BLaER1 treated with 17β-estradiol and CSF1 and Interleukin-3, amounts not matched to agents 10 nM and 100 nM (cell line): ENCODE results near the gene ADAMTS17.

Experiments
- H3K27ac ChIP-seq, 11 experiments: shearing (Covaris generic); formaldehyde crosslinking; 2 replicates each; pipeline ENCODE4 v1.8.1; 2022
- H3K27me3 ChIP-seq, 11 experiments: shearing (Covaris generic); formaldehyde crosslinking; 2 replicates each; pipeline ENCODE4 v1.8.1; 2022
- H3K36me3 ChIP-seq, 11 experiments: shearing (Covaris generic); formaldehyde crosslinking; 2 replicates each; pipeline ENCODE4 v1.8.1; 2022
- H3K4me1 ChIP-seq, 10 experiments: shearing (Covaris generic); formaldehyde crosslinking; 2 replicates each; pipeline ENCODE4 v1.8.1; 2022
- H3K4me2 ChIP-seq, 11 experiments: shearing (Covaris generic); formaldehyde crosslinking; 2 replicates each; pipeline ENCODE4 v1.8.1; 2022
- H3K4me3 ChIP-seq, 10 experiments: shearing (Covaris generic); formaldehyde crosslinking; 2 replicates each; pipeline ENCODE4 v1.8.1; 2022
- H3K9ac ChIP-seq, 11 experiments: shearing (Covaris generic); formaldehyde crosslinking; 2 replicates each; pipeline ENCODE4 v1.8.1; 2022
- H3K9me3 ChIP-seq, 11 experiments: shearing (Covaris generic); formaldehyde crosslinking; replicated peaks in 1 of 11; 2 replicates each; pipeline ENCODE4 v1.8.1; 2022
- H4K20me1 ChIP-seq, 11 experiments: shearing (Covaris generic); formaldehyde crosslinking; 2 replicates each; pipeline ENCODE4 v1.8.1; 2022
- Cebpa-rat ChIP-seq, 11 experiments: shearing (Covaris generic); IDR thresholded peaks; 2 replicates each; pipeline ENCODE4 v1.8.1; 2022

The ADAMTS17 gene

DNA sequence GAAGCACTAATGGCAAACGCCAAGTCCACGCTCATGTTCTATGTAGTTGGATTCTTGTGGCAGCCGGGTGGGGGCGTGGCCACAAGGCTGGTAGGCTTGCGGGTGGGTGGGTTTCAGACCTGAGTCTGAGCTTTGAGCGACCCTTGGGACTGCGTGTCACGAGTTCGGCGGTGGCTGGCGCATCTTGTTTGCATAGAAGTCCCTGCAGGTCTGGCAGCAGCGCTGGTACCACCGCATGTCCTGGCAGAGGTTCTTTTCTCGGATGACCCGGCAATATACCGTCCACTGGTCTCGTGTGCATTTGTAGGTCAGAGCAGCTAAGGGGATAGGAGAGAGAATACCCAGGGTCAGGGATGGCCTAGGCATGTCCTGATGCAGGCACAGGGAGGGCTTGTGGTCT is 367.5 kb downstream of the ADAMTS17 start:
- TF ChIP-seq Cebpa-rat (IDR thresholded peaks at IDR 0.05) = no peak
- Histone ChIP-seq H3K9ac (no peak overlapping the region), H3K4me3 (no peak overlapping the region), H3K4me2 (no peak overlapping the region), H3K4me1 (no peaks in the 10 kb centered on the region), H4K20me1 (no peaks in the 10 kb centered on the region), H3K27ac (no peak overlapping the region), H3K36me3 (no peaks in the 10 kb centered on the region), H3K27me3 (no peaks in the 10 kb centered on the region), H3K9me3 (no peaks in the 10 kb centered on the region)

DNA sequence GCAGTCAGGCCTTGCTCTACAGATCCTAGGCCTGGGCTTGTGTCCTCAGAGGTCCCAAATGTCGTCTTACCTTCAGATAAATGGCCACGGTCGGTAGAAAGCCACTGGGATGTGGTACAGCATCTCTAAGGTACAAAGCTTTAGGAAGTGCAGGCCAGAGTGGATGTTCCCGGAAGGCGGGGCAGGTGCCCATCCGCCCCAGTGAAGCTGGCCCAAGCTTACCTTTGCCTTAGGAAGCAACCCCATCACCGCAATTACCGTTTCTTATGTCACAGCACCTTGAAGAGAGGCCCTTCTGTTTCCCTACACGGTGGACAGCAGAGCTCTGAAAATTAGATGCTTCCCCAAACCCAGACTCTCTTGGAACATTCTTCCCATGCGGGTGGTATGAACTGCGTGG is 368.4 kb downstream of the ADAMTS17 start:
- Histone ChIP-seq H4K20me1 (no peaks in the 10 kb centered on the region), H3K4me1 (no peaks in the 10 kb centered on the region), H3K4me2 (no peak overlapping the region), H3K27ac (no peak overlapping the region), H3K9me3 (no peaks in the 10 kb centered on the region), H3K9ac (no peak overlapping the region), H3K36me3 (no peaks in the 10 kb centered on the region), H3K4me3 (no peak overlapping the region), H3K27me3 (no peaks in the 10 kb centered on the region)
- no peak for TF ChIP-seq Cebpa-rat (IDR thresholded peaks at IDR 0.05)

DNA sequence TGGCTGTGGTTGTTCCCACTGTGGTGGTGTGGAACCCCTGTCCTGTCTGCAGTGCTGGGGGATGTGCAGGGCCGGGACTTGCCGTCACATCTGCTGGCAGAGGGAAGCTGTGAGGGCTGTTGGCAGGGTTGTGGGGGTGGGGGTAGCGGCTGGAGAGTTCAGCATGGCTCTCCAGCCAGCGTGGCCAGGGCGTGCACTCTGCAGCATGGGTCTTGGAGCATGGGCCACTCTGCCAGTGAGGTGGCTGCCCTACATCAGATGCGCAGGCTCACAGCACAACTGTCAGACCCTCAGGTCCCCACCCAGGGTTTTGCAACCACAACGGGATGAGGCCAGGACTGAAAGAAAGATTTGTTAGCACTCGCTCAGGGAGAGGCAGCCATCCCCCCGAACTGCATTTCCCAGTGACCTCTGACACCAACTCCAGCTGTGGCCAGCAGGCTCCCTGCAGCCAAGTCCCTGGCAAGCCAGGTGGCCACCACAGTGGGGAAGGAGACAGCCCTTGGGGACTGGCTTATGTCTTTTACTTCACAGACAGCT is 370.8 kb downstream of the ADAMTS17 start:
- Histone ChIP-seq H3K4me3 (no peak overlapping the region), H3K36me3 (no peaks in the 10 kb centered on the region), H4K20me1 (no peaks in the 10 kb centered on the region), H3K27ac (no peak overlapping the region), H3K27me3 (no peaks in the 10 kb centered on the region), H3K4me2 (no peak overlapping the region), H3K9me3 (no peaks in the 10 kb centered on the region), H3K9ac (no peak overlapping the region), H3K4me1 (no peaks in the 10 kb centered on the region)
- TF ChIP-seq Cebpa-rat (IDR thresholded peaks at IDR 0.05) = no peak

DNA sequence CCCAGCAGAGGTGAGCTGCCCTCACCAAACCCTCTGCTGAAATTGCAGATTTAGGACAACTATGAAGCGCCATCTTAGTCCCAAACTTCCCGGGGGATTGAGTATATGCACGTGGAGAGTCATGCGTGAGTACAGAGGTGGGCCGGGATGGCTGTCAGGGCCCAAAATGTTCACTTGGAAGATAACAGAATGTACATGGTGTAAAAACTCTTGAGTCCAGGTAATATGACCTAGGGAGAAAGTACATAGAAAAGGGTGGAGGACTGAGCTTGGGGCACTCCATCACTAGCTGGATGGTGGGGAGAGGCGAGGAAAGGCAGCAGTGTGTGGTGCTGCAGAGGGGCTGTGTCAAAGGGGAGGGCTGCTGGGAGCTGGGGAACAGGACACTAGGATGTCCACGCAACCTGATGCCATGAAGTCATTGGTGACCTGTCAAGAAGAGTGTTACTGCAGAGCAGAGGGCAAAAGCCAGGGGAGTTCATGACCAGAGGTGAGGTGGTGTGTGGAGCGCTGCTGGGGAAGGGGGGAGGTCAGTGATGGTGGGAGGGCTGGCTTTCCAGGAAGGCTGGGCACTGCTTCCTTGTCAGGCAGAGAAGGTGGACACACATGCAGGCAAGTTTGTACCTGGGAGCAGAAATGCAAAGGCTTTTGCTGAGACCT is 372.4 kb downstream of the ADAMTS17 start:
- no peak overlapping the region for H3K4me3 ChIP-seq
- H3K4me2 ChIP-seq = no peak overlapping the region
- H3K27me3 ChIP-seq = no peaks in the 10 kb centered on the region
- H3K36me3 ChIP-seq = no peaks in the 10 kb centered on the region
- no peaks in the 10 kb centered on the region for H4K20me1 ChIP-seq
- no peak overlapping the region for H3K27ac ChIP-seq
- H3K9ac ChIP-seq = no peak overlapping the region
- H3K9me3 ChIP-seq = no peaks in the 10 kb centered on the region
- TF ChIP-seq Cebpa-rat (IDR thresholded peaks at IDR 0.05) = no peak
- no peaks in the 10 kb centered on the region for H3K4me1 ChIP-seq

DNA sequence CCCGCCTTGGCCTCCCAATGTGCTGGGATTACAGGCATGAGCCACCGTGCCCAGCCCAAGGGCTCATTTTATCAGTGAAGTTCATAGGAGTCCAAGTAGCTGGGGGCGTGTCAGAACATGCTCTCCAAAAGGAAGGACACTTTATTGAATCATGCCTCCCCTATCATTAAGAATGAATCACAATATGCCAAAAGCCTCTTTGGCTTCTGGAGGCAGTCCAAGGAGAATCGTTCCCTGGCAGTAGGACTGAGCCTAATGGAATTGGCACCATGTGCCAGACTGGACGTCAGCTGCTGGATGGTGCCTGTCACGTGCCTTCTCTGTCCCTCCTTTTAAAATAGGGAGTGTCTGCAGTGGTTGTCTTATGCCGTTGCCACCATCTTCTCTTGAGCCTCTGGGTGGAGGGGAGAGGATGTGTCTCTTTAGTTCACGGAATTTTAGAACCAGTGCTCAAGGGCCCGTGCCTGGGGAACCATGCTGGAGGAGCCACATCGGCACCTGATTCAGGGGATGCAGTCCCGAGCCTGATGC is 373.9 kb downstream of the ADAMTS17 start:
- Histone ChIP-seq H3K27ac (no peak overlapping the region), H4K20me1 (no peaks in the 10 kb centered on the region), H3K4me1 (no peaks in the 10 kb centered on the region), H3K9ac (no peak overlapping the region), H3K4me3 (no peak overlapping the region), H3K27me3 (no peaks in the 10 kb centered on the region), H3K36me3 (no peaks in the 10 kb centered on the region), H3K4me2 (no peak overlapping the region), H3K9me3 (peaks cover 0 to 2% (median 0%) of the 10 kb centered on the region in 11 experiments; a peak in 2 of 22 replicates)
- no peak for TF ChIP-seq Cebpa-rat (IDR thresholded peaks at IDR 0.05)

DNA sequence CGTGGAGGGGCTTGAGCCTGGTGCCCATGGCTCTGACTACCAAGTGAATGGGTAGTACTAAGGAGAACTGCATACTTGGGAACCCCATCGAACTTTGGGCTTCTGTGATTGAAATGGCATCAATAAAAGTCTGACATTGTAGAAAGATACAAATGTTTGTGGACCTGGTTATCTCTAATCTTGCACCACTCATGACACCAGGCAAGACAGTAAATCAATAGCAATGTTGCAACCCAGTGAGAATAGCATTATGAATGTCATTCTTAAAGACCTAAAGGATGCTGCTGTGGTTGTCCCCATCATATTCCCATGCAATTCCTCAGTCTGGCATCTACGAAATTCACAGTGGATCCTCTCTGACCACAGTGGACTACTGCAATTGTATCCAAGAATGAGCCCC is 375.0 kb downstream of the ADAMTS17 start:
- no peak overlapping the region for H3K27ac ChIP-seq

DNA sequence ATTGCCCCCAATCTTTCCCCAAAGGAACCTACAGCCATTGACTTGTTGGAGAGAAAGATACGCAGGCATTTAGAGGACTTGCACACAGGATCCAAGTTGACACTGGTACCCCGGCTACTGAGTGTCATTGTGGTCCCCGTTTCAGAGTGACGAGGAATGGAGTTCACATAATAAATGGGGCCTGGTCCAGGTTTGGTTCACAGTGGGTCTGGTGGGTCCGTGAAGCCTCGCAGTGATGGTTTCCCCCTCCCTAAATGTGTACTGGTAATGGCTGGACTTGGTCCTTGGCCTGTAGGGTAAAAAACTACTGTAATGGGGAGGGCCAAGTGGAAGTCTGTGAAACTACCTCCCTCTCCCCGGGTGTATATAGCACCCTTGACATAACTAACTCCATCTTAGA is 376.4 kb downstream of the ADAMTS17 start:
- Histone ChIP-seq H3K4me1 (no peaks in the 10 kb centered on the region), H3K27me3 (no peaks in the 10 kb centered on the region), H3K4me2 (no peak overlapping the region), H3K9me3 (peaks cover 0 to 11% (median 0%) of the 10 kb centered on the region in 11 experiments; a peak in 4 of 22 replicates), H3K36me3 (no peaks in the 10 kb centered on the region), H3K27ac (no peak overlapping the region), H4K20me1 (no peaks in the 10 kb centered on the region), H3K4me3 (no peak overlapping the region), H3K9ac (no peak overlapping the region)
- TF ChIP-seq Cebpa-rat (IDR thresholded peaks at IDR 0.05) = no peak

More for the DNA sequence above, 375.0 kb downstream of the ADAMTS17 start:
- H3K9me3 ChIP-seq = peaks cover 0 to 11% (median 0%) of the 10 kb centered on the region in 11 experiments; a peak in 4 of 22 replicates
- H4K20me1 ChIP-seq = no peaks in the 10 kb centered on the region
- H3K4me3 ChIP-seq = no peak overlapping the region
- no peak for TF ChIP-seq Cebpa-rat (IDR thresholded peaks at IDR 0.05)
- H3K4me1 ChIP-seq = no peaks in the 10 kb centered on the region
- no peak overlapping the region for H3K4me2 ChIP-seq
- H3K36me3 ChIP-seq = no peaks in the 10 kb centered on the region
- H3K27me3 ChIP-seq = no peaks in the 10 kb centered on the region
- H3K9ac ChIP-seq = no peak overlapping the region

DNA sequence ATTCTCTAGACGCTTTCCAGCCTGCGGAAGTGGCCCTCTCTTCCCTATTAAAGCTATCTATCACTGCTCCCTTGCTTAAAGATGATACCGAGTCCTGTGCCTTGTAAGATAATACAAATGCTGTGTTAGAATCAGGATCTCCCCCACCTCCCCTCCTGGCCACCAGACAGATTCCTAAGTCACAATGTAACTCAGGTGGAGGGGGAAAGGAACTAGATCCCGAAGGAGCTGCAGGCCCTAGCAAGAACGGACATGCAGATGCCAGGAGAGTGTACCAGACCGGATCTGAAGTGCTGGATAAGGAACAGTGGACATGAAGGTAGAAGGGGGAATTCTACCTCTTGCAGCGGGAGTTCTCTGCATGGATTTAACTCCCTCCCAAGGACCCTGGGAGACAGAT is 377.8 kb downstream of the ADAMTS17 start:
- no peak overlapping the region for H3K4me3 ChIP-seq
- no peaks in the 10 kb centered on the region for H3K4me1 ChIP-seq
- no peak for TF ChIP-seq Cebpa-rat (IDR thresholded peaks at IDR 0.05)
- peaks cover 0 to 11% (median 0%) of the 10 kb centered on the region in 11 experiments; a peak in 4 of 22 replicates for H3K9me3 ChIP-seq
- no peaks in the 10 kb centered on the region for H3K36me3 ChIP-seq
- no peak overlapping the region for H3K4me2 ChIP-seq
- H4K20me1 ChIP-seq = no peaks in the 10 kb centered on the region
- no peaks in the 10 kb centered on the region for H3K27me3 ChIP-seq
- no peak overlapping the region for H3K27ac ChIP-seq
- no peak overlapping the region for H3K9ac ChIP-seq

DNA sequence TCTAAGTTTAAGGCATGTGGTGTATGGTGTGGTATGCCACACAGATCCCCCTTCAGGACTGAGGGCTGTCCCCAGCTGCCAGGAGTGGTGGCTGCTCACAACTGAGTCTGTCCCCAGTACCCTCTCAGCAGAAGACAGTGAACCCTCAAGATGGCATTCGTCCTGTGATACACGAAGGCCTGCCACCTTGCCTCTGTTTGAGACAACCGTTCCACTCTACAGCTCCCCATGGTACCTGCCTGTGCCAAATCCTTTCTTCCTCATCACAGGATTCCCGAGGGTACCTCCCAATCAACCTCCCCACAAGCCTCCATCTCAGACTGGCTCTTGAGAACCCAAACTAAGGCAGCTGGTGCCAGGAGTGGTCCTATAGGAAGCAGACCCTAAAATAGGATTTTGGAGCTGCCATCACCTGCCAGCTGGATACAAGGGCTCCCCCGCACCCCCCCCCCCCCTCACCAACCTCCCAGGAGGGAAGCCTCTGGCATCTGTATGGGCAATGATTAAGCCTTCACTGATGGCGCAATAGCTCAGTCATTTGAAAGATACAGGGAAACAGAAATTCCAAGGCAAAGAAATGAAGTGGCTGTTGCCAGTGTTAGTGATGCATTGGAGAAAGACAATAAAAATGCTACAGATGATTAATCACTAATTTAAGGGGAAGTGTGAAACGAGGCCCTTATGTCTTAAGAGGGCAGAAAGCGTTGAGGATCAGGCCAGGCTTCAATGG is 378.5 kb downstream of the ADAMTS17 start:
- peaks cover 0 to 11% (median 0%) of the 10 kb centered on the region in 11 experiments; a peak in 4 of 22 replicates for H3K9me3 ChIP-seq
- no peak overlapping the region for H3K9ac ChIP-seq
- no peak overlapping the region for H3K4me2 ChIP-seq
- TF ChIP-seq Cebpa-rat (IDR thresholded peaks at IDR 0.05) = no peak
- peaks cover 0 to 4% (median 0%) of the 10 kb centered on the region in 10 experiments; a peak in 4 of 20 replicates for H3K4me1 ChIP-seq
- no peaks in the 10 kb centered on the region for H3K27me3 ChIP-seq
- H4K20me1 ChIP-seq = no peaks in the 10 kb centered on the region
- no peak overlapping the region for H3K27ac ChIP-seq
- H3K36me3 ChIP-seq = no peaks in the 10 kb centered on the region
- no peak overlapping the region for H3K4me3 ChIP-seq
